Upper lobe of left lung (tissue), 6 donors: ENCODE measurements around the gene MAB21L3. TPM values are rescaled to one million over a fixed set of nuclear protein-coding genes. Genes with fewer than 3 reads are reported as not detected.

ENCODE experiments used
- ATAC-seq, 2 donors: fragments of 200-7000 bp; cut with Tn5 transposase; one replicate each; pipeline ENCODE4 v1.9.1; 2022; ENCODE audit warnings: mild to moderate bottlenecking in 2 of 2, moderate library complexity in 2 of 2; ENCODE audit not compliant: low FRiP score in 2 of 2
- DNase-seq, 2 donors: peaks; one replicate each; pipeline ENCODE4 v3.0.0-alpha.2; 2019 to 2020
- H3K27ac ChIP-seq, 4 donors: fragments of 200-600 bp; sonication (generic); one replicate each; pipeline ENCODE4 v1.5.1; 2016 to 2019
- H3K27me3 ChIP-seq, 4 donors: fragments of 200-600 bp; sonication (generic); one replicate each; pipeline ENCODE4 v1.5.1; 2017 to 2019
- H3K36me3 ChIP-seq, 4 donors: fragments of 200-600 bp; sonication (generic); one replicate each; pipeline ENCODE4 v1.5.1; 2016 to 2019
- H3K4me1 ChIP-seq, 4 donors: fragments of 200-600 bp; sonication (generic); one replicate each; pipeline ENCODE4 v1.5.1; 2018 to 2019
- H3K4me3 ChIP-seq, 4 donors: fragments of 200-600 bp; sonication (generic); one replicate each; pipeline ENCODE4 v1.5.1; 2017 to 2019; ENCODE audit warnings: mild to moderate bottlenecking in 2 of 4, moderate library complexity in 1 of 4
- H3K9me3 ChIP-seq, 4 donors: fragments of 200-600 bp; sonication (generic); one replicate each; pipeline ENCODE4 v1.5.1; 2018 to 2019
- CTCF ChIP-seq, 6 experiments: fragments of 450-650 bp in 4 of 6; fragments of 200-600 bp in 2 of 6; sonication (generic) in 2 of 6; IDR thresholded peaks; one replicate each; pipeline ENCODE4 v1.5.1; 2016 to 2019; ENCODE audit warnings: antibody characterized with exemption in 6 of 6
- EP300 ChIP-seq, 4 donors: sonication (generic); formaldehyde crosslinking; IDR thresholded peaks; one replicate each; pipeline ENCODE4 v1.5.1; 2017; ENCODE audit warnings: antibody characterized with exemption in 4 of 4, control low read depth in 2 of 4
- POLR2A ChIP-seq, 4 donors: fragments of 450-650 bp; IDR thresholded peaks; one replicate each; pipeline ENCODE4 v1.5.1; 2016 to 2017; ENCODE audit warnings: antibody characterized with exemption in 4 of 4, mild to moderate bottlenecking in 2 of 4
- POLR2AphosphoS5 ChIP-seq, 2 donors: sonication (generic); formaldehyde crosslinking; IDR thresholded peaks; one replicate each; pipeline ENCODE4 v1.5.1; 2017; ENCODE audit warnings: antibody characterized with exemption in 2 of 2
- WGBS, 2 donors: methylation state at CpG; one replicate each; pipeline ENCODE4 v1.1.5; 2017 to 2018; 5-methylcytosine and 5-hydroxymethylcytosine counted together
- total RNA-seq, 6 donors: library from RNA; depleted of rRNA in 4 of 6; stranded (reverse); fragments of >200 nt in 4 of 6; gene quantifications; one replicate each; pipeline versions ENCODE4 v1.1.0 to v1.2.1, GENCODE V29; 2016 to 2021
- donor health status: DM: no; HTN: no; CAD: no; lungs with moderate emphysema.
- donor health status: DM: no; HTN: yes; CAD: no; lungs with severe emphysema.

Gene MAB21L3
- total RNA-seq, 6 donors from 2014 or later = 0.30 to 4.2 (median 1.2) TPM

GRCh38 chr1:116175611-116176010, 64.4 kb downstream of the MAB21L3 start:
- H3K4me1 ChIP-seq = no peaks in the 10 kb centered on the region
- H3K27ac ChIP-seq = no peak overlapping the region
- TF ChIP-seq CTCF (IDR thresholded peaks at IDR 0.05) (no peak), POLR2AphosphoS5 (IDR thresholded peaks at IDR 0.05) (no peak), POLR2A (IDR thresholded peaks at IDR 0.05) (no peak), EP300 (IDR thresholded peaks at IDR 0.05) (no peak)
- no peak overlapping the region for H3K4me3 ChIP-seq
- DNase-seq = no peak
- no peaks in the 10 kb centered on the region for H3K9me3 ChIP-seq
- 60 to 75% methylated on average over 3 of the region's 3 CpGs for WGBS, 2 donors
- no peaks in the 10 kb centered on the region for H3K36me3 ChIP-seq
- no peaks in the 10 kb centered on the region for H3K27me3 ChIP-seq
- no peak for ATAC-seq

- 84 to 92% methylated on average over 4 of the region's 4 CpGs for WGBS, 2 donors
- H3K4me1 ChIP-seq = no peaks in the 10 kb centered on the region
- no peaks in the 10 kb centered on the region for H3K27me3 ChIP-seq
- H3K9me3 ChIP-seq = no peaks in the 10 kb centered on the region
- DNase-seq (no peak), ATAC-seq (no peak)
- TF ChIP-seq CTCF (IDR thresholded peaks at IDR 0.05) (no peak), POLR2AphosphoS5 (IDR thresholded peaks at IDR 0.05) (no peak), POLR2A (IDR thresholded peaks at IDR 0.05) (no peak), EP300 (IDR thresholded peaks at IDR 0.05) (no peak)
- H3K36me3 ChIP-seq = no peaks in the 10 kb centered on the region
- H3K27ac ChIP-seq = no peak overlapping the region
- no peak overlapping the region for H3K4me3 ChIP-seq
Observed at GRCh38 chr1:116176306-116176789, 65.1 kb downstream of the MAB21L3 start.

- Histone ChIP-seq H3K4me3 (no peak overlapping the region), H3K4me1 (no peaks in the 10 kb centered on the region), H3K27ac (no peak overlapping the region), H3K9me3 (no peaks in the 10 kb centered on the region), H3K36me3 (no peaks in the 10 kb centered on the region), H3K27me3 (no peaks in the 10 kb centered on the region)
- DNase-seq (no peak), ATAC-seq (no peak)
- 87 to 98% methylated on average over 3 of the region's 3 CpGs for WGBS, 2 donors
- TF ChIP-seq POLR2AphosphoS5 (IDR thresholded peaks at IDR 0.05) (no peak), POLR2A (IDR thresholded peaks at IDR 0.05) (no peak), EP300 (IDR thresholded peaks at IDR 0.05) (no peak), CTCF (IDR thresholded peaks at IDR 0.05) (no peak)
Observed at GRCh38 chr1:116177861-116178260, 66.7 kb downstream of the MAB21L3 start.

- no peaks in the 10 kb centered on the region for H3K9me3 ChIP-seq
- no peaks in the 10 kb centered on the region for H3K27me3 ChIP-seq
- H3K4me1 ChIP-seq = no peaks in the 10 kb centered on the region
- no peak overlapping the region for H3K27ac ChIP-seq
- ATAC-seq (no peak), DNase-seq (no peak)
- no peaks in the 10 kb centered on the region for H3K36me3 ChIP-seq
- H3K4me3 ChIP-seq = no peak overlapping the region
- TF ChIP-seq CTCF (IDR thresholded peaks at IDR 0.05) (no peak), POLR2A (IDR thresholded peaks at IDR 0.05) (no peak), POLR2AphosphoS5 (IDR thresholded peaks at IDR 0.05) (no peak), EP300 (IDR thresholded peaks at IDR 0.05) (no peak)
- 56 to 78% methylated on average over 1 of the region's 1 CpG for WGBS, 2 donors
Observed at GRCh38 chr1:116178837-116179236, 67.6 kb downstream of the MAB21L3 start.

- Histone ChIP-seq H3K27ac (no peak overlapping the region), H3K4me3 (no peak overlapping the region), H3K27me3 (no peaks in the 10 kb centered on the region), H3K9me3 (no peaks in the 10 kb centered on the region), H3K4me1 (no peaks in the 10 kb centered on the region), H3K36me3 (no peaks in the 10 kb centered on the region)
- no peak for TF ChIP-seq EP300 (IDR thresholded peaks at IDR 0.05)
- WGBS, 2 donors = 50 to 55% methylated on average over 2 of the region's 2 CpGs
- DNase-seq (no peak), ATAC-seq (no peak)
Observed at GRCh38 chr1:116179419-116179818, 68.2 kb downstream of the MAB21L3 start.
